Stimulated activated CD4-positive, alpha-beta T cell treated with anti-CD3 and anti-CD28 coated beads, TNF-alpha, amount 100 ng/mL, for 24 hours (primary cell): ENCODE results near the gene TTC27.
"Not testable (repeated sequence)": the region's sequence is repeated elsewhere in the genome, so short reads cannot be mapped to it uniquely, and the experiment has no call there.

ENCODE experiments used
- DNase-seq, 3 experiments: peaks; one replicate each; pipeline ENCODE4 v3.0.0-alpha.2; 2020; ENCODE audit warnings: low read depth in 3 of 3

TTC27 gene

DNA sequence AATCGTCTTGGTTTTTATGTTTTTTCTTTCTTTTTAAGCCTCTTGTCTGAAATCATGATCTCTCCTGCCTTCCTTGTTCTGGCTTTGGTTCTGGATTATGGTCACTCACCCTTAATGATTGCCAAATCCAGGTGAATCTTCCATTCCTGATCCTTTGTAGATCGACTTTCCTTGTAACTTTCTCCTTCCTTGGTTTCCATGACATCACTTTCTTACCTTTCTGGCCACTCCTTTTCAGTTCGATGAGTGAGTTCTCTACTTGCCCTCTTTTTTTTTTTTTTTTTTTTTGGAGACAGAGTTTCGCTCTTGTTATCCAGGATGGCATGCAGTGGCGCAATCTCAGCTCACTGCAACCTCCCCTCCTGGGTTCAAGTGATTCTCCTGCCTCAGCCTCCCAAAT lies 179.8 kb downstream of the TTC27 start:
- no peak for DNase-seq

DNA sequence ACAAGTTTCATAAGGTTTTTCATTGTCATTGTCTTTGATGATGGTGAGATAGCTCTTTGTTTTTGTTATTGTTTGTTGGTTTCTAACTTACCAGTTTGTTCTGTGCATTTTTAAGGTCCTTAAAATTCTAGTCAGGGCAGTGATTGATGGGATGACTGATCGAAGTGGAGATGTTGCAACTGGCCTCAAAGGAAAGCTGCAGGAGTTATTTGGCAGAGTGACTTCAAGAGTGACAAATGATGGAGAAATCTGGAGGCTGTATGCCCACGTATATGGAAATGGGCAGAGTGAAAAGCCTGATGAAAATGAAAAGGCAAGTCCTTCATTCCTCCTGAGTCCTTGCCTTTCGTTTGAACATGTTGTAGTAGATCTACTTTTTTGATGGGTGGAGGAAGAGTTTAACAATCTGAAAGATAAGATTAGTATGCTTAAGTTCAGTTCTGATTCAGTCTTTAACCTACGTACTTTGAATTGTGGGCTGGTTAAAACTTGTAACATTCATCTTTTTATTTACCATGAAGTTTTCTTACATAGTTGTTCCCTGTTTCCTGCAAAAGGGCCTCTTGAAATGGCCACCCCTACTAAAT lies 183.2 kb downstream of the TTC27 start:
- DNase-seq: no peak

DNA sequence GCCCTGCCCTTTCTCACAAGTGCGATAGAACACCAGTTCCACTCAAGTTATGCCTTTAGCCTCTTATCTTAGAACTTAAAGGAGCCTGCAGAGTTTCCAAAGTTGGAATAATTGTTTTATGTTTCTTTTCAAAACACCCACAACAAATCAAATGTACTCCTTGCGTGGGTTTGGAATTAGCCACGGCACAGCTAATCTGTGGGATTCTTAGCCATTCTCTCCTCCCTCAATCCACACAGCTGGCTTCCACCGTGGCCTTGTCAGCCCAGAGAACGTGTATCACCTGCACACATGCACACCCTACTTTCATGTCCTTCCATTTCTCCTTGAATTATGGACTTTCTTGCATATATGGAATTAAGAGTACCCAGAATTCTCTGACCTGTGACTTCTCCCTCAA lies 183.8 kb downstream of the TTC27 start:
- DNase-seq: no peak

DNA sequence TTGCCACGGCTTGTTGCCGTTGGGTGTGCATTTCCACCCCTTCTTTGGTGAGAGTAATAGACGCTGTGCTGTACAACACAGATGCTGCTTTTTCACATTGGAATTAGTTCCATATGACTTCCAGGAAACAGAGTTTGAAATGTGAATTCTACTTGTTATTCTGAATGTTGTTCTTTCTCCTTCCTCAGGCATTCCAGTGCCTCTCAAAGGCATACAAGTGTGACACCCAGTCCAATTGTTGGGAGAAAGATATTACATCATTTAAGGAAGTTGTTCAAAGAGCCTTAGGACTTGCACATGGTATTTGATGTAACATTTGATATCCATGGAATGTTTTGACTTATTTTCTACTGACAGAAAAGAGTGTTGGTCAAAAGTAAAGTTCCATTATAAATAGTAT lies 184.5 kb downstream of the TTC27 start:
- no peak for DNase-seq

DNA sequence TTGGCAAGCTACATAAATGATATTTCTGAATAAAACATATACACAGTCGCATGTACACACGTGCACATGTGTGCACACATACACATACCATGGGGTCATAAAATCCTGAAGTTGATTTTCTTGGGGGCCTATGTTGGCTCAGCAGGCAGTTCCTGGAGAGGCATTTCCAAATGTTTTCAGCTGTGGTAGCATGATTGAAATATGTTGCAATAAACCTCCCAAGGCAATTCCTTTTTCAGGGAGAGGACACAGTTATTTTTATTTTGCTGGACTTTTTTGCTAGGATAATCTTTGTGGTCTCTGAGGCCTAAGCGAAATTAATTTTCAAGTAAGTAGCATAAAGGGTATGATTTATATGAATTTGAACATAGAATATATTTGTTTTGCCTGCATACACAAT lies 192.2 kb downstream of the TTC27 start:
- no peak for DNase-seq

DNA sequence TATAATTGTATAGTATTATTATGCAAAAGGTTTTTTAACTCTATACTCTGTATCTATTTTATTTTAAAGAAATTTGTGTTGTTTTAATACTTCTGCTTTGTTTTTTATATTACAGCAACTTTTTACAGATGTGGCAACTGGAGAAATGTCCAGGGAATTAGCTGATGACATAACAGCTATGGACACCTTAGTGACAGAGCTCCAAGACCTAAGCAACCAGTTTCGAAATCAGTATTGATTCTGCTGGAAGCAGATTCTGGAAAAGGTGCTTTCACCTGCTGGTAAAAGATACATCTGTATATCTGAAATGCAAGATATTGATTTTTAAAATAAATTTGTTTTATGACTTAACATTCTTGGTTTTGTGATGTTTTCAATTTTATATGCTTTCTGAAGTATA lies 192.9 kb downstream of the TTC27 start:
- DNase-seq: no peak

DNA sequence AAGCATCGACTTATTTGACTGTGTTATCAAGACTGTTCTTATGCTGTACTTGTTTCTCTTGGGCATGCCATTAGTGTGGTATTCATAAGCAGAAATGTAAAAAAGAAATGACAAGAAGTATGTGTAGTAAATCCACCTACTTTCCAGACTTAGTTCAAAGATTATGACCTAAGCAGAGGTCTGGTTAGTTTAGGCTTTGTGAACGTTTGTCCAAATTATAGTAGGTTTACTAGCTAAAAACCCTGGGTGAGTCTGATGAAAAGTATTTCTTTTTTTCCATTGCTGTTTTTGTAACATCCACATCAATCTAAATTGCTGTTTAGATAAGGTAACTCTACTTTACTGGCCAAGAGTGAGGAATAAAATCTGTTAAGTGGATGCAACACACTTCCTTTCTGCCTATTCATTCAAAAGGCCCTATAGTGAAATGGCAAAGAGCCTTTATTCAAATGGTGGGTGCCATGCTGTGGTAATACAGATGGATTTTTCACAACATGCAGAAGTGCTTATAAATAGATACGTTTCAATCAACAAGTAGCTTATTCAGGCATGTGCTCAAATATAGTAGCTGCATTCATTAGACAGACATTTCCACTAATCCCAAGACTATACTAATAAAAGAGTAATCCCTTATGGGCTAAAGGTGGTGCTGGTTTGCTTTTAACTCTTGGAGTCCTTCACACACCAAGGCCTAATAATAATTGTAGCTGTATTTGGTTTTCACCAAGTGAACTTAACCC lies 196.4 kb downstream of the TTC27 start:
- DNase-seq: no peak

DNA sequence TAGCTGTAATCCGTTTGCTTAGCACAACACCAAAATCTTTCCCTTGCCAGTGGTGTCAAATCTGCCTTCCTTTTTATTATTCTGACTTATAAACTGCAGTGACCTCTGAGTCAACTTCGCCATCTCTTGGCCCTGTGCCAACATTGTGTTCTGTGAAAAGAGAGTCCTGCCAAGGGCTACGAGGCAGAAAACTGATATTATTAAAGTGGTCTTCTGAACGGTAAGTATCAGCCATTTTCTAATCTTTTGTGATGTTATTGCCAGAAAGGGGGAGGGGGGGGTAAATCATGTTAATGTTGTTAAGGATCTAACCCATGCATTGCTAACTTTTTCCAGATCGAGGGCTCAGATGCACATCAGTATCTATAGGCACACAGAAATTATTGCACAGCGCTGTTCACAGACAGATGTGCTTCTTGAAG lies 197.5 kb downstream of the TTC27 start:
- DNase-seq: no peak

DNA sequence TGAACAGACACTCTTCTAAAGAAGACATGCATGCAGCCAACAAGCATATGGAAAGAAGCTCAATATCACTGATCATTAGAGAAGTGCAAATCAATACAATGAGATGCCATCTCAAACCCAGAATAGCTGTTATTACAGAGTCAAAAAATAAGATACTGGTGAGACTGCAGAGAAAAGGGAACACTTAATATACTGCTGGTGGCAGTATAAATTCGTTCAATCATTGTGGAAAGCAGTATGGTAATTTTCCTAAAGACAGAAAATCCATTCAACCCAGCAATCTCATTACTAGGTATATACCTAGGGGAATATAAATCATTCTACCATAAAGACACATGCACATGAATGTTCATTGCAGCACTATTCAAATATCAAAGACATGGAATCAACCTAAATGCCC lies 202.3 kb downstream of the TTC27 start:
- DNase-seq: no peak

DNA sequence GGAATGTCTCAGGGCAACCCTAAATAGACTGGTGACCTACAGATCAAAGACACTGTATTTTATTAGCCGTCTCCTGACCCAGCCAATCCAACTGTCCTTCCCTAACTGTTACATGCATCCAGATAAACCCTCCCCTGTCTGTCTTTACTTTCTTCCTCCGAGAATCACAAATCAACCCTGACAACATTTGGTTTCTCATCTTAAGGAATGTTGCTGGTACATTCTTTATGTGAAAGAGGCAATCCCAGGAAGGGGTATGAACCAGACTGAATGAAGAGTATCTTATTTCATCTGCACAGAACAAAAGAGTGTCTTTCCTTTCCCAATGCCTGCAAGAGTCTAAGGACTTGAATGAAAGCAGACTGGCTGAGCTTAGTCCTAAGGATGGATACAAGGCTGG lies 205.0 kb downstream of the TTC27 start:
- DNase-seq: no peak

DNA sequence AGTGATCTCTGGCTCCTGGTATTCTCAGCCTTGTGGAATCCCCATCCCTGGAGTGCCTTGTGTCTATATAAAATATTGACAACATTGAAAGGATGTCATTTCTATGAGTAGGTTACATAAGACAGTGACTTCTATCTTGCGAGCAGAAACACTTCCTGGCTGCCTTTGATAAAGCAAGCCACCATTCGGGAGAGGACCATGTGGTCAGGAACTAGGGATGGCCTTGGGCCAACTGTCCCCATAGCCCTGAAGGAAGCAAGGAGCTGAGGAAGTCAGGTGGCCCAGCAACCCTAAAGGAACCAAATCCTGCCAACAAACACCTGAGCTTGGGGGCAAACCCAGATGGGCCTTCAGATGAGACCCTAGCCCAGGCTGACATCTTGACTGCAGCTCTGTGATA lies 205.9 kb downstream of the TTC27 start:
- no peak for DNase-seq

DNA sequence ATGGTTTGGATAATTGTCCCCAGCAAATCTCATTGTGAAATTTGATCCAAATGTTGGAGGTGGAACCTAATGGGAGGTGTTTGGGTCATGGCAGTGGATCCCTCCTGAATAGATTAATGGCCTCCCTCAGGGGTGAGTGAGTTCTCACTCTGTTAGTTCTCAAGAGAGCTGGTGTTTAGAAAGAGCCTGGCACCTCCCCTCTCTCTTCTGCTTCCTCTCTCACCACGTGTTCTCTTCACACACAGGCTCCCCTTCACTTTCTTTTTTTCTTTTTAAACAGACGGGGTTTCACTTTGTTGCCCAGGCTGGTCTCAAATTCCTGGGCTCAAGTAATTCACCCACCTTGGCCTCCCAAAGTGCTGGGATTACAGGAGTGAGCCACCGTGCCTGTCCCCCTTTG lies 207.3 kb downstream of the TTC27 start:
- DNase-seq: no peak

DNA sequence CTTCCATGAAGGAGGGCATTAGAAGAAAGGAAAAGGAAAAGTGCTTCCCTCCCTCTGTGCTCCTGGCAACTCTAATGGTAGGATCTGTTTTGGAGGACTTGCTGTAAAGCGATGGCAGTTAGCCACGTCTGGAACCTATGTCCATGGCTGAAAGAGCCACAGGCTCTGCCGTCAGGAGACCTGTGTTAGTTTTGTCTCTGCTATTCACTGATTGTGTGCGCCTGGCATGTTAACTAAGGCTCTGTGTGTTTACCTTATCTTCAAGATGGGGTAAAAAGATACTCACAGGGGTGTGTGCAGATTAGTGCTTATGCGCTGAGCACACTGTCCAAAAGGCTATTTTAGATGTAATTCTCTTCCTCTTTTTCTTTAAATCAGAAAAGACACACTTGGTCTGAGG lies 209.1 kb downstream of the TTC27 start:
- DNase-seq: no peak

DNA sequence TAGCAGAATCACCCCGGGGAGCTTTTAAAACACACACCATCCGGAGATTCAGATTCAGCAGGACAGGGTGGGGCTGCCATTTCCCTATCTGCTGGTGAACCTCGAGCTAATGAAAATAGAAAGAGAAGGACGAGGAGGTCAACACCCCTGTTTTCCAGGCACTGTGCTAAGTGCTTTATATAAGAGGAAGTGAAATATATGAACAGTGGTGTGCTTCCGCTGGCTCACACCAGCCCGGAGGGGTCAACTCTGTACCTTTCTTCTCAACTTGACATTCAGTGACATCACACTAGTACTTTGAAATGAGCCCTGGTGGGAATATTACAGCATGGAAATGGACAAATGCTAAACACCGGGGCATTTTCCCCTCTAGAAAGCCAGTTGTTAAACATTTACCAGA lies 210.6 kb downstream of the TTC27 start:
- DNase-seq: no peak

DNA sequence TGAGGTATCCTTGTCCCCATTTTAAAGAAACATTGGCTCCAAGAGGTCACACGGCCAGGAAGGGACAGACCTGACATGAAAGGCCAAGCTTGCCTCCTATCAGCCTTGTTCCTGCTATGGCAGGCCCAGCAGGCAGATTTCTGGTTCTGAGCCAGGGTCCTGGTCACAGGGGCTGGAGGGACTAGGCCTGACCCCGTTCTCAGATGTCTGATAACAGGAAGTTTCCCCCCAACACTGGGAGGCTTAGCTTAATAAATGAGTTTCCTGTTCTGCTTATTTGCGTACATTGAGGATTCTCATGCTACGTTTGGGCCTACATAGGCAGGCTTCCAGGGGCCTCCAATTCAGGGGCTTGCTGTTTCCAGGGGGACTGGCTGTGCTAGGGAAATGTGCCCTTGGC lies 211.1 kb downstream of the TTC27 start:
- DNase-seq: no peak

DNA sequence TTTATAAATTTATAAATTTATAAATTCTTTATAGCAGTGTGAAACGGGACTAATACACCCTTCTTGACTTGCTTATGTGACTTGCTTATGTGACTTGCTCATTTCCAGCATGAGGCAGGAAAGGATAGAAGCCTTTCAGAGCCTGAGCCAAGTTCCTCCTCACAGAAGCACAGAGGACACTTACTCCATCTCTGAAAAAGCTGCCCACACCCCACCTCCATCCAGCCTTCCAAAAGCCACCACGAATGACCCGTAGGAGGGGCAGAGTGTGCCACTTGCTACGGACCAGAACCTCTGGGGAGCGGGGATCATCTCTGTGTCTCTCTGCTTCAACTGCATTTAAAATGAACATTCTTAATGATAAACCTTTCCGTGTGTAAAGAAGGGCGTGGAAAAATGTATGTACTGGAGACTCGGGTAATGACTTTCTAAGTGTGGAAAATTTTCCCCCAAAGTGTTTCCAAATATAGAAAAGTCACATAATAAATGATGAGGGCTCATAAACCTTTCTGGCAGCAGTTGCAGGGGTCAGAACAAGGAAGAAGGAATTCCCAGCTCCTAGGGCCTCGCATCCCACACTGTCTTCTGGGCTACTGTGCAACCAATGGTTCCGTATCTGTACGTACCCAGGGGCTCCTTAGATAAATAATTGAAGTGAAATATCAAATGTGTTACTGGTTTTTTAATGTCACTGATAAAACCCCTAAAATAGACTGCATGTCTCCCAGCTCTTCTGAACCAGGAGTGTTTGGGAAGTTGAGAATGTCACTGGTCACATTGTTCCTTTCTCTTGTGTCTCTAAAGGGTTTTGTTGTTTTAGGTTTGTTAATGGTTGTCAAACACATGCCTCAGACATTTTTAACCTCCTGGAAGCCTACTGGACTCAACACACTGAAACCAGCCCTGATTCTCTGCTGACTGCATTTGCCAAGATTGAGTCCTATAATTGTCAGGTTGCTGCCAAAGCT lies 214.4 kb downstream of the TTC27 start:
- no peak for DNase-seq

DNA sequence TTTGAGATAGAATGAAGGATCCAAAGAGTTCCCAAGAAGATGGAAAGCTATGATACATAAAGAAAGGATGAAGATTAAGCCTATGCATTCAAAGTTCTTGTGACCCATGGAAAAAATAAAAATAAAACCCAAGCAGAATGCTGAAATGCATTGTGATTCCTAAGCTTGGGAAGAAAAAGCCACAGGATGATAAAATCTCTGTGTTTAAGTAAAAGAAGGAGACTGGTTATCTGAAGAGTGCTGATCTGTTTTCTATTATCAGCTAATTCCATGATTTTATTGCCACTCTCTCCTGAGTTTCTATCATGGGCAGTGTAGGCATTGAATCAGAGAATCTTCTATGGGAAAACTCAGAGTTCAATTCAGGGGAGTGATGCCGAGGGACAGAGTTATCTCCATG lies 215.8 kb downstream of the TTC27 start:
- DNase-seq: no peak

DNA sequence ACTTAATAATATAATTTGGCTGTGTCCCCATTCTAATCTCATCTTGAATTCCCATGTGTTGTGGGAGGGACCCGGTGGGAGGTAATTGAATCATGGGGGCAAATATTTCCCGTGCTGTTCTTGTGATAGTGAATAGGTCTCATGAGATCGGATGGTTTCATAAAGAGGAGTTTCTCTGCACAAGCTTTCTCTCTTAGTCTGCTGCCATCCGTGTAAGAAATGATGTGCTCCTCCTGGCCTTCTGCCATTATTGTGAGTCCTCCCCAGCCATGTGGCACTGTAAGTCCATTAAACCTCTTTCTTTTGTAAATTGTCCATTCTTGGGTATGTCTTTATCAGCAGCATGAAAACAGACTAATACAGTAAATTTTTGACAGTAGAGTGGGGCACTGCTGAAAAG lies 216.4 kb downstream of the TTC27 start:
- DNase-seq: no peak

DNA sequence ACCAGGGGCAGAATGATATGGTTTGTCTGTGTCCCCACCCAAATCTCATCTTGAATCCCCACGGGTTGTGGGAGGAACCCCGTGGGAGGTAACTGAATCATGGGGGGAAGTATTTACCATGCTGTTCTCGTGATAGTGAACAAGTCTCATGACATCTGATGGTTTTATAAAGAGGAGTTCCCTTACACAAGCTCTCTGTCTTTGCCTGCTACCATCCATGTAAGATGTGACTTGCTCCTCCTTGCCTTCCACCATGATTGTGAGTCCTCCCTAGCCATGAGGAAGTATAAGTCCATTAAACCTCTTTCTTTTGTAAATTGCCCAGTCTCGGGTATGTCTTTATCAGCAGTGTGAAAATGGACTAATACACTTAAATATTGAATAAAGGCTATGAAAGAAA lies 218.4 kb downstream of the TTC27 start:
- not testable (repeated sequence) for DNase-seq

DNA sequence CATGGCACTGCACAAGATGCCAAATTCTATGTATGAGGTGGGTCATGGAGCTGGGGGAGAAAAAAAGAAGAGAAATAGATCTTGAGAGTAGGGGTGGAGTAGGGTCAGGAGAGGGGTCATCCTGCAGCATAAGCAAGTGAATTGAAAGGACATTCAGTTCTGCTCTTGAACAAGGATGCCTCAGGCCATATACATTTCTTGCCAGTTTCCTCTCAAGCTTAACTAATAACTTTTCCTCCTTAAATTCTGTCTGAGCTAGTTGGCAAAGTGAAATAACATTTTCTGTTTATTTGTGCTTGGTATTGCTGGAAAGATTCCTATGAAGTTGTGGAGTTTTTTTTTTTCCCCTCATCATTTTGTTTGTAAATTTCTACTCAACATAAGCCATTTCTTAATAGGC lies 219.9 kb downstream of the TTC27 start:
- no peak for DNase-seq

DNA sequence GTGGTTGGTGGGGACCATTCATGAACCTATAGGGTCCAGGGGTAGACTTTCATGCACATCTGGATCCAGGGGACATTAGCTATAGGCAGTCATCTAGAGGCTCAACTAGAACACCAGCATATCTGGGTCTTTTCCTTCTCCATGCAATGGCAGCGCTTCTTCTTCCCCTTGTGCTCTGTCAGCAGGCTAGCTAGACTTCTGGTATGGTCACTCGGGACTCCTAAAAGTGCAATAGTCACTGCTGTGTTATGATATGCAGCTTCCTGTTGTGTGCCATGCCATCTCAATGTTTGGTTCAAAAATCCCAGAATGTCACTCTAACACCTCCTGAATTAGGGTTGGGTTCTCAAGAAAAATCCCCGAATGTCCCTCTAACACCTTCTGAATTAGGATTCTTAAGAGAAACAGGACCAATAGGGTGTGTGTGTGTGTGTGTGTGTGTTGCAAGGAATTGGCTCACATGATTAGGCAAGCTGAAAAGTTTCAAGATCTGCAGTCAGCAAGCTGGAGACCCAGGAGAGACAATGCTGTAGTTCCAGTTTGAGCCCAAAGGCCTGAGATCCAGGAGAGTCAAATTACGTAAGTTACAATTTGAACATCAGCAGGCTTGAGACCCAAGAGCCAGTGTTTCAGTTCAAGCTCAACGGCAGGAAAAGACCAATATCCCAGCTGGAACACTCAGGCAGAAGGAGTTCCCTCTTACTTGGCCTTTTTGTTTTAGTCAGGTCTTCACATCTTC lies 221.8 kb downstream of the TTC27 start:
- DNase-seq: no peak
